Right cardiac atrium (tissue), 5 donors: ENCODE results near the gene CCDC124. TPM values are rescaled to one million over a fixed set of nuclear protein-coding genes. Genes with fewer than 3 reads are reported as not detected.
"Not testable (repeated sequence)": the region's sequence is repeated elsewhere in the genome, so short reads cannot be mapped to it uniquely, and the experiment has no call there.

Source experiments
- ATAC-seq, 2 donors: fragments of 200-7000 bp; cut with Tn5 transposase; one replicate each; pipeline versions ENCODE4 v1.8.0 to v1.9.1; 2020; ENCODE audit warnings: moderate library complexity in 2 of 2, mild to moderate bottlenecking in 1 of 2
- DNase-seq, 3 donors: peaks; one replicate each; pipeline ENCODE4 v3.0.0-alpha.2; 2020
- H3K27ac ChIP-seq: one replicate; pipeline ENCODE4 v1.5.1; 2013; ENCODE audit warnings: mild to moderate bottlenecking, low read length, control low read depth, moderate library complexity
- H3K27me3 ChIP-seq: one replicate; pipeline ENCODE4 v1.6.1; 2013; ENCODE audit not compliant: control insufficient read depth, insufficient read depth
- H3K4me1 ChIP-seq: one replicate; pipeline ENCODE4 v1.6.1; 2013; ENCODE audit warnings: low read length; ENCODE audit not compliant: control insufficient read depth, insufficient read depth
- H3K4me3 ChIP-seq: one replicate; pipeline ENCODE4 v1.5.1; 2013; ENCODE audit warnings: low read length, control low read depth
- H3K9me3 ChIP-seq: one replicate; pipeline ENCODE4 v1.6.1; 2013; ENCODE audit warnings: low read length; ENCODE audit not compliant: control insufficient read depth
- WGBS: extraction: QIAGEN DNeasy Blood & Tissue Kit; methylation state at CpG from one replicate; pipeline ENCODE4 v1.1.7; 2013; 5-methylcytosine and 5-hydroxymethylcytosine counted together
- intact Hi-C, 4 donors: fragments of 100-400 bp; cut with DNase I; formaldehyde crosslinking; loops; one replicate each; pipeline versions ENCODE4 v1.11.0 to v1.14.0; 2022 to 2023
- polyA plus RNA-seq: library from polyadenylated mRNA; stranded (reverse); fragments of 200-250 nt; gene quantifications from one replicate; pipeline ENCODE4 v1.2.3, GENCODE V29; 2013
- total RNA-seq, 4 donors: library from RNA; stranded (reverse); fragmentation: NEBNext Ultra II Directional; extraction: Animal tissue kit (Norgen Biotek cat#: 25700); gene quantifications; one replicate each; pipeline ENCODE4 v1.2.1, GENCODE V29; 2021
- donor health status: healthy with polysubstance abuse.
- donor health status: DM: no; HTN: yes; CAD: no.
- donor health status: DM: no; HTN: no; CAD: no.
- donor health status: DM: no; HTN: yes; CAD: no; lungs with severe emphysema.
- donor health status: DM: yes; HTN: yes; CAD: no.

Gene CCDC124
- total and polyA plus RNA-seq, 5 donors = 76.1 to 136 (median 78.8) TPM

GRCh38 chr19:17910791-17911360 is 21.9 kb upstream of the CCDC124 start:
- intact Hi-C loops = no loop called here
- ATAC-seq (no peak), DNase-seq (no peak)
- Histone ChIP-seq H3K4me3 (no peak overlapping the region), H3K27ac (no peak overlapping the region), H3K9me3 (peaks cover 1% of the 10 kb centered on the region), H3K4me1 (no peaks in the 10 kb centered on the region), H3K27me3 (no peaks in the 10 kb centered on the region)
- 74% methylated on average over 11 of the region's 11 CpGs for WGBS

- H3K4me1 ChIP-seq = no peaks in the 10 kb centered on the region
- no peak for ATAC-seq
- 81% methylated on average over 6 of the region's 6 CpGs for WGBS
- H3K4me3 ChIP-seq = no peak overlapping the region
- H3K27ac ChIP-seq = no peak overlapping the region
- H3K9me3 ChIP-seq = peaks cover 1% of the 10 kb centered on the region
- no peak for DNase-seq
- intact Hi-C loops = no loop called here
- H3K27me3 ChIP-seq = no peaks in the 10 kb centered on the region
These were observed 16.7 kb upstream of the CCDC124 start for GRCh38 chr19:17915940-17916593.

- WGBS = 88% methylated on average over 24 of the region's 30 CpGs
- H3K9me3 ChIP-seq, intact Hi-C loops, H3K4me1 ChIP-seq, DNase-seq, H3K27ac ChIP-seq, H3K4me3 ChIP-seq, H3K27me3 ChIP-seq, ATAC-seq: not testable (repeated sequence)
These were observed 14.7 kb upstream of the CCDC124 start for GRCh38 chr19:17918151-17918550.

GRCh38 chr19:17919122-17919521 is 13.7 kb upstream of the CCDC124 start:
- intact Hi-C loops, ATAC-seq: not testable (repeated sequence)
- WGBS = 66% methylated on average over 5 of the region's 5 CpGs

DNA sequence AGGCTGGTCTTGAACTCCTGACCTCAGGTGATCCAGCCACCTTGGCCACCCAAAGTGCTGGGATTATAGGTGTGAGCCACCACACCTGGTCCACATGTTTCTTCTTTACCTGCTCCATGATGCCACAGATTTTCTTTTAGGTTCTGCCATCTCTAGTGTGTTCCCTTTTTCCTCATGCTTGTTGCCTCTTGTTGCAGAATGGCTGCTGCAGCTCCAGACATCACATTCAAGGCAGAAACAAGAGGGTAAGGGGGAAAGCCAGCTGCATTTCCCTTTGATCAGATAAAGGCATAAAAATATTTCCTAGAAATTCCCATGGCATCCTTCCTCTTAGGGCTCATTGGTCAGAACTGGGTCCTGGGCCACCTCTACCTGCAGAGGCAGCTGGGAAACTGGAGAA is 12.3 kb upstream of the CCDC124 start:
- Histone ChIP-seq H3K27ac (no peak overlapping the region), H3K27me3 (no peaks in the 10 kb centered on the region), H3K9me3 (no peaks in the 10 kb centered on the region), H3K4me1 (no peaks in the 10 kb centered on the region), H3K4me3 (no peak overlapping the region)
- no peak for ATAC-seq
- intact Hi-C loops = loop anchor here in 1 of 4 donors (10.0 kb wide), 1 partner anchor 46 kb away; the partner anchor contains the start of gene SLC5A5
- DNase-seq = no peak

More at GRCh38 chr19:17919122-17919521, 13.7 kb upstream of the CCDC124 start:
- H3K4me1 ChIP-seq, H3K9me3 ChIP-seq, DNase-seq, H3K27ac ChIP-seq, H3K27me3 ChIP-seq, H3K4me3 ChIP-seq: not testable (repeated sequence)

GRCh38 chr19:17922138-17922537 is 10.7 kb upstream of the CCDC124 start:
- WGBS = 54% methylated on average over 3 of the region's 3 CpGs
- H3K9me3 ChIP-seq = no peaks in the 10 kb centered on the region
- no peaks in the 10 kb centered on the region for H3K4me1 ChIP-seq
- H3K27me3 ChIP-seq = no peaks in the 10 kb centered on the region
- no peak overlapping the region for H3K4me3 ChIP-seq
- intact Hi-C loops = loop anchor here in 1 of 4 donors (10.0 kb wide), 1 partner anchor 47 kb away; the partner anchor contains the start of gene SLC5A5
- DNase-seq (no peak), ATAC-seq (no peak)
- no peak overlapping the region for H3K27ac ChIP-seq

GRCh38 chr19:17926044-17926443 is 6.8 kb upstream of the CCDC124 start:
- ATAC-seq (no peak), DNase-seq (no peak)
- Histone ChIP-seq H3K9me3 (no peaks in the 10 kb centered on the region), H3K4me1 (no peaks in the 10 kb centered on the region), H3K27ac (no peak overlapping the region), H3K27me3 (no peaks in the 10 kb centered on the region), H3K4me3 (no peak overlapping the region)
- intact Hi-C loops = loop anchor here in 1 of 4 donors (10.0 kb wide), 1 partner anchor 51 kb away; the partner anchor contains the start of gene SLC5A5
- WGBS = 75% methylated on average over 4 of the region's 4 CpGs

DNA sequence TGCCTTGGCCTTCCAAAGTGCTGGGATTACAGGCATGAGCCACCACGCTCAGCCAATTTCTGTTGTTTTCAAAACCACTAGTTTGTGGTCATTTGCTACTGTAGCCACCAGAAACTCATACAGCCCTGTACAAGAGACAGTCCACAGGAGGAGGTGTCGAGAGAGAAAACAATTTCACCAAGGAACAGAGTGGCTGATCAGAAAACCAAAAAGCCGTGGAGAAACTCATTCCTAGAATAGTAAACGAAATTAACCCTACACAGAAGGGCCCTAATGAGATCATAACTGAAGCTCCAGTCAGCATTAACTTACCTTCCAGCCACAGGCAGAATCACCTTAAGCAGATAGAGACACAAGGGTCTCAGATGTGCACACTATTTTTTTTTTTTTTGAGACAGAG is 3.8 kb upstream of the CCDC124 start:
- ATAC-seq (no peak), DNase-seq (no peak)
- intact Hi-C loops = loop anchor here in 1 of 4 donors (10.0 kb wide), 1 partner anchor 54 kb away; the partner anchor contains the start of gene SLC5A5
- WGBS = 60% methylated on average over 4 of the region's 4 CpGs
- H3K27me3 ChIP-seq = no peaks in the 10 kb centered on the region
- H3K4me1 ChIP-seq = peaks cover 6% of the 10 kb centered on the region
- H3K4me3 ChIP-seq = no peak overlapping the region
- no peak overlapping the region for H3K27ac ChIP-seq
- H3K9me3 ChIP-seq = no peaks in the 10 kb centered on the region

GRCh38 chr19:17931532-17932191 is 1.2 kb upstream of the CCDC124 start:
- H3K27me3 ChIP-seq = no peaks in the 10 kb centered on the region
- H3K4me1 ChIP-seq = peaks cover 6% of the 10 kb centered on the region
- DNase-seq (no peak), ATAC-seq (peak; percentile 7 to 48)
- intact Hi-C loops = no loop called here
- no peaks in the 10 kb centered on the region for H3K9me3 ChIP-seq
- H3K4me3 ChIP-seq = no peak overlapping the region
- WGBS = 22% methylated on average over 14 of the region's 14 CpGs
- H3K27ac ChIP-seq = no peak overlapping the region

DNA sequence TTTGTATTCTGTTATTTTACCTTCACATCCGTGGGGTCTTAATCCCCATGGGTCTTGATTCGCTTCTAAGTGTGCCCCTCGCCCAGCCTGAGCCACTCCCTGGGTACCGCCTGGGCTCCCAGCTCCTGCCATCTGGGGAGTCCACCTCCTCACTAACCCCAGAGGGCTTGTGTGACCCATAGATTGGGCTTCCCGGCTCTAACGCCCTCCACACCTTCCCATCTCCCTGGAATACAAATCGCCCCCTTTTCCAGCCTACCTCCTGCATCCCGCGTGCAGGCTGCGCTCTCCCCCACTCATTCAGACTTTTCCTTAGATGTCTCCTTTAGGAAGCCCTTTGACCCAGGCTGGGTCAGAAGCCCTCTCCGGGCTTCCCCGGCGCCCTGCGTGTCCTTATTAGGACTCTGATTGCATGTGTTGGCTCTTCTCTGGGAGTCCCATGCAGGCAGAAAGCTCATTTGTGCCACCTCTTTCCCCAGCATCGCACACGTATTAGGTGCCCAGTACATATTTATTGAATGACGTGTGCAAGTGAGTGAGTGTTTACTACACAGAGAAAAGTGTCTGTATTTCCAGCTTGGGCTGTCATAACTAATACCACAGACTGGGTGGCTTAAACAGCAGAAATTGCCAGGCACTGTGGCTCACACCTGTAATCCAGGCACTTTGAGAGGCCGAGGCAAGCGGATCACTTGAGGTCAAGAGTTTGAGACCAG is 757 bp downstream of the CCDC124 start:
- ATAC-seq = peak in 1 of 2 donors; percentile 2
- no peak for DNase-seq
- no peaks in the 10 kb centered on the region for H3K27me3 ChIP-seq
- 22% methylated on average over 19 of the region's 19 CpGs for WGBS
- no peaks in the 10 kb centered on the region for H3K9me3 ChIP-seq
- intact Hi-C loops = no loop called here
- H3K4me3 ChIP-seq = peak overlapping the region; percentile 83
- peaks cover 6% of the 10 kb centered on the region for H3K4me1 ChIP-seq
- H3K27ac ChIP-seq = no peak overlapping the region
